Activated CD4-positive, alpha-beta T cell treated with anti-CD3 and anti-CD28 coated beads for 4 hours (primary cell): ENCODE measurements around the gene KHDC1L.
"Not testable (repeated sequence)": the region's sequence is repeated elsewhere in the genome, so short reads cannot be mapped to it uniquely, and the experiment has no call there.

Experiments used
- DNase-seq, 2 donors: peaks; one replicate each; pipeline ENCODE4 v3.0.0-alpha.2; 2020

KHDC1L gene, protein sequence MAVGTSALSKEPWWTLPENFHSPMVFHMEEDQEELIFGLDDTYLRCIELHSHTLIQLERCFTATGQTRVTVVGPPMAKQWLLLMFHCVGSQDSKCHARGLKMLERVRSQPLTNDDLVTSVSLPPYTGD

DNA sequence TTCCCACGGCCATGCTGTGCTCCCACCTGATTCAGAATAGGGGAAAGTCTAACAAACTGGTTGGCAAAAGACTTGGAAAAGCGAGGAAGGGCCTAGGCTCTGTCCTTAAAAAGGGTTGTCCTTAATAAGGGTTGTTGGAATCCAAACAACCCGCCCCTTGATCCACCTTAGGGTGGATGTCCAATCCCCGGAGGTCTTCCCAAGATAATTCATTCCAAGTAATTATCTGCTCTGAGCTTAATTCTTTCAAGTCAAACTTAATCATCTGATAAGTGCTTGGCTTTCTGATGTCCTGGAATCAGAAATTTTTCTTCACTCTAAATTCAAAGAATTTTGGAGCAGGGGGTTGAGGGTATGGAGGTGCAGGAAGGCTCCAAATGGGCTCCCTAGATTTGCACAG is at the start of gene KHDC1L:
Gene KHDC1L (minus strand): TSS at position 101 of the 400 bp plus-strand sequence. CDS start 88 bp downstream, at position 13.
- no peak for DNase-seq

DNA sequence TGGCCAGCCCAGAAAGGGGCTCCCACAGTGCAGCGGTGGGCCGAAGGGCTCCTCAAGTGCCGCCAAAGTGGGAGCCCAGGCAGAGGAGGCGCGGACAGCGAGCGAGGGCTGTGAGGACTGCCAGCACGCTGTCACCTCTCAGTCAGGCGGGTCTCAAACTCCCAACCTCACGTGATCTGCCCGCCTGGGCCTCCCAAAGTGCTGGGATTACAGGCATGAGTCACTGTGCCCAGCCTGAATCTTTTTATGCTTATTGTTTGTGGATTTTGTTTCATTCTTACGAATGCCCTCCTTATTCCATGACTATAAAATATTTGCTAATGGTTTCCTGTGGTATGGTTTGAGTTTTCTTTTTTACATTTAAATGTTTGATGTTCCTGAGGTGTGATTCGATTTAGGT is 44.0 kb upstream of the KHDC1L start:
- DNase-seq, result not testable (repeated sequence)

DNA sequence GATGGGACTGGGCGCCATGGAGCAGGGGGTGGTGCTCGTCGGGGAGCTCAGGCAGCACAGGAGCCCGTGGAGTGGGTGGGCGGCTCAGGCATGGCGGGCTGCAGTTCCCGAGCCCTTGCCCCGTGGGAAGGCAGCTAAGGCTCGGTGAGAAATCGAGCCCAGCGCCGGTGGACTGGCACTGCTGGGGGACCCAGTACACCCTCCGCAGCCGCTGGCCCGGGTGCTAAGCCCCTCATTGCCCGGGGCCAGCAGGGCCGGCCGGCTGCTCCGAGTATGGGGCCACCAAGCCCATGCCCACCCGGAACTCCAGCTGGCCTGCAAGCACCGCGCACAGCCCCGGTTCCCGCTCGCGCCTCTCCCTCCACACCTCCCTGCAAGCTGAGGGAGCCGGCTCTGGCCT is 43.6 kb upstream of the KHDC1L start:
- not testable (repeated sequence) for DNase-seq

DNA sequence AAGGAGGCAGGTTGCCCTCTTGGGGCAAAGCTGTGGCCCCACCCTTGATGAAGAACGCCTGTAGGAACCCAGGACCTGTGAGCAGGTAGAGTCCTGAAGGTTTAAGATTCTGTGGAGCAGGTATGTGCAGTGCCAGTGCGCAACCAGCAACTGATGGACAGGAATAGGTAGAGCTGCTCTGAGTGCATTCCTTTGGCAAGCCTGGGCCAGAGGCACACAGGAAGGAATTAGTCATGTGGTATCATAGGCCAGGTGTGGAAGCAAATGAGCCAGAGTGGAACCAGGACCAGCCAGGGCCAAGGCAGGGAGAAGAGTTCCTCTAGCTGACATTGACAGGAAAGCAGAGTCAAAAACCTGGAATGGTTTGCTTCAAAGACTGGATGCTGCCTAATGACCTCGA is 39.1 kb upstream of the KHDC1L start:
- no peak for DNase-seq

DNA sequence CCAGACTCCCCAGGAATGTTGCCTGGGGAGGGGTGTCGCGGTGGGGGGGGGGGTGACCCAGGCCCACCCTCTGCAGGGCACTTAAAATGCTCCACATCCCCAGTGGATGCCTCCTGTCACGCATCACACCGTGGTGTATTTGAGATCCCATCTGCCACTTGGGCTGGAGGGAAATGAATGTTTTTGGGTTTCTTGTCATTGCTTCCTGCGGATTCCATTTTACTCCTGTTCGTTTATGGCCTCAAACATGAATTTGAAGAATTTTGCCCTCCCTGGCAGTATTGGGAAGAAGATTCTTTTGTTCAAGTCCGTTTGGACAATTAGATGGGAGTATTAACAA is 38.2 kb upstream of the KHDC1L start:
- DNase-seq, result no peak

DNA sequence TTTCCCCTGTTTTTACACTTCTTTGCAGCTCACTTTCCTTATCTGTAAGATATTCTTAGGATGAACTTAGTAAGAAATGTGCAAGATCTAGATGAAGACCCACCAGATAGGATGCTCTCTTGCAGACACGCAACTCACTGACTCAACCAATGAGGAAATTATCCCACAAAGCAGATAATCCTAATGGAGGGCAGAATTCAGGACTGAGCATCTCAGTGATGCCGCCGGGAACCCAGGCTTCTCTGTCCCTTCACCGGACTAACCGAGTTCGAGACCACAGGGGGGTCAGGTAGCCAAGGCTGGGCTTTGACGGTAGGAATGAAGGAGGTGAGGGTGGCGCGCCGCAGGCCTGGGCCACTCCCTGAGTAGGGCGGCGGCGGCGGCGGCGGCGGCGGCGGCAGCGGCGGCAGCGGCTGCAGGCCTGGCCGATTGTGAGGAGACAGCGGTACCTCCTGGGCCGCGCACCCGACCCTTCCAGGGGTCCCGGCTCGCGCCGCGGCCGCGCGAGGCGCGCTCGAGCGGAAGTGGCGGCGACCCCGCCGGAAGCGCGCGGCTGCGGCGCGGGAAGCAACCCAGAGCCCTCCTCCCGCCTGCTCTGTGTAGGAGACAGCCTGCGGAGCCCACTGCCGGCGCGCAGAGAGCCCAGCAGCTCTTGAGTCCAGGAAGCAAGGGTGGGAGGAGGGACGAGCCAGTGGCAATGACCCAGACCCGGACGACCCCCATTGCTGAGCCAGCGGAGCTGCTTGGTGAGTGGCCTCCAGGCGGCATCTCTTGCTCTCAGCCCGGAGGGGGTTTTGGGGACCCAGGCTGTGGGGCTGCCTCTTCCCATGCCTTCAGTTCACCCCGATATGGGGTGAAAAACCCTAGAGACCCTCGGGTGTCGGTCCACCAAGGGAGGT is 37.6 kb upstream of the KHDC1L start, which contains the start of gene KHDC1:
Gene KHDC1 (minus strand): TSS at position 526 of the 899 bp plus-strand sequence. CDS start 20,679 bp downstream, outside the sequence.
- DNase-seq, result peak; percentile 25 to 27

DNA sequence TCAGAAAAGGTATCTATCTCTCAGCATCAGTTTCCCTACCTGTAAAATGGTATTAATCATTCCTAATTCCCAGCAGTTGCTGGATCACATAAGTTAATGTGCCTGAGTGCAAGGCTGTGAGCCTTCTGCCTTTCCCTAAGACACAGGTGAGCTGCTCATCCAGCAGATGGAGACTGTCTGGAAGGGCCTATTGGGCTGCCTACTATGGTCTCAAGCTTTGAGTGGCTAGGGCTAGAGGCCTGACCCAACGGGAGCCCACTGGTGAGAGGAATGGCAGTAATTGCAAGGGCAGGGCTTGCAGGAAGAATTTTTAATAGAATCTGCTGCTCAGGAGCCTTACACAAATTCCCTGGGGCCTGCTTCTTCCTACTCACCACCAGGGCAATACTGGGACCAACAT is 33.4 kb upstream of the KHDC1L start:
- no peak for DNase-seq

DNA sequence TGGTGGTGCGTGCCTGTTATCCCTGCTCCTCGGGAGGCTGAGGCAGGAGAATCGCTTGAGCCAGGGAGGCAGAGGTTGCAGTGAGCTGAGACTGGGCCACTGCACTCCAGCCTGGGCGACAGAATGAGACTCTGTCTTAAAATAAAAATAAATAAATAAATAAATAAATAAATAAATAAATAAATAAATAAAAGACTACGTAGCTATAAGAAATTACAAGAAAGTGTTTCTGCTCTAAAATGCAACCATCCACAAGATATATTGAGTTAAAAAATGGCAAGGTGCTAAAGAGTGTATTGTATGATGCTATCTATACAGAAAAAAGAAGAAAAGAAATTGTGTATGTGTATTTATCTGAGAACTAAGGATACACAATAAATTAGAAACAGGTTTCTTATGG is 29.0 kb upstream of the KHDC1L start:
- DNase-seq, result not testable (repeated sequence)

DNA sequence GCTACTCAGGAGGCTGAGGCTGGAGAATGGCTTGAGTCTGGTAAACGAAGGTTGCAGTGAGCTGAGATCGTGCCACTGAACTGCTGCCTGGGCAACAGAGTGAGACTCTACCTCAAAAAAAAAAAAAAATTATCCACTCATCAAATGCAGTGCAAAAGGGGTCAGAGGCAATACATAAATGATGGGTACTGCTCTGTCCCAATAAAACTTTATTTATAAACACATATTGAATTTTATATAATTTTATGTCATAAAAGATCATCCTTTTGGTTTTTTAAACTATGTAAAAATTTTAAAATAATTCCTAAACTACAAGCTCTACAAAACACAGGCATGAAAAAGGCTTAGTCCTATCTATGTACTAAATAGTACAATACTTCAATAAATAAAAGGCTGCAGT is 27.4 kb upstream of the KHDC1L start:
- DNase-seq, result no peak

DNA sequence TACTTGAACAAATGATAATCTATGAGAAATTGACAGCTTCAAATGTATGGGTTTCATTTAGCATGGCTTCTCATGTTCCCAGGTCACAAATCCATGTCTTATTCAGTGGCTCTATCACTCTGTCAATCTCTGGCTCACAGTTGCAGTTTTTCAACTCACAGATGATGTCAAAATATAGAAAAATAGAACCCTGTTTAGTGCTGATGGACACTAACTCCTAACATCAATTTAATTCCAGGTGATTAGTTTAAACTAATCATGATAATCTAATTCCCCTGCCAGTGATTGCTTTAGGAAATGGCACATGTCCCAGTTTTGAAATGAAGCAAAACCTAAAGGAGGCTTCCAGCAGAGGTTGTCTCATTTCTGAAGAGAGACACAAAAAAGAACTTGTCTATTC is 24.7 kb upstream of the KHDC1L start:
- no peak for DNase-seq

DNA sequence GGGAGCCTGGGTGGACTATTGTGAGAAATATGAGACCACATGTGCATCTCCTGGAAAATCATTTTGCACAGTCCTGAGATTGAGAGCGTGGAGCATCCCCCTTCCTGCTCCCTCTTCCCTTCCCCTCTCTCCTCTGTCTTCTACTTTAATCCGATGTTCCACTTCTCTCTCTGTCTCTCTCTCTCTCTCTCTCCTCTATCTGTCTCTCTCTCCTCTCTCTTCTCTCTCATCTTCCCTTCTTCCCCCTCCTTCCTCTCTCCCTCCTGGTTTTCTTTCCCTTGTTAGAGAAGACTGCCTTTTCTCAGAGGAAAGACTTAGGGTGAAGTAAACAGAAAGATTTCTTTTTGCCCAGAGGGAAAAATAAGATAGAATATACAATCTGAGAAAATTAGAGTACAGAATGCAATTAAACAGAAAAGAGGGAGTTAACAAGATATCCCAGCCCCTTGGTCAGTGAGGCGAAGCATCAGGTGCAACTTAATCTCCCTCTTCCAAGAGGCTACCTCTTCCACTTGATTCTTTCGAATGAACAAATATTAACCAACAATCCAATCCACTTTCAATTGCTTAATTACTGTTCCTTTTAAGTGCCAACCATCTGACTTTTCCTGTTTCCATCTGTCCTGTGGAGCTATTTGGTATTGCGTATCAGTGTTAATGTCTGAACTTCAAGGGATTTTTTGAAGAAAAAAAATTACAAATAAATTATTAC is 23.1 kb upstream of the KHDC1L start:
- no peak for DNase-seq

DNA sequence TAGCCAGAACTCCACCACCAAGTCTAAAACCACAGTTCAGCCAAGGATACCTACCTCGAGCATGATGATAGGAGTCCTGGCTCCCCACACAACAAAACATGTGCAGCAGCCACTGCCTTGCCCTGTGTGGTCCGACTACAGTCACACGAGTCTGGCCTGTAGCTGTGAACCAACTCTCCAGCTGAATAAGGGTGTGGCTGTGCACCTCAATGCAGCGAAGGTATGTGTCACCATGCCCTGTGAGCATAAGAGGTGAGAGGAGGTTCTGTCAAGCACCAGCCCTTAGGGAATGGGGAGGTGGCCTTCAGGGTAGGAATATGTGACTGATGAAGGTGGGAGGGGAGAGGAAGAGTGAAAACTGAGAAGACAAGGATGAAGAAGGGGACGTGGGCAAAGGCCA is 16.7 kb upstream of the KHDC1L start:
- no peak for DNase-seq

DNA sequence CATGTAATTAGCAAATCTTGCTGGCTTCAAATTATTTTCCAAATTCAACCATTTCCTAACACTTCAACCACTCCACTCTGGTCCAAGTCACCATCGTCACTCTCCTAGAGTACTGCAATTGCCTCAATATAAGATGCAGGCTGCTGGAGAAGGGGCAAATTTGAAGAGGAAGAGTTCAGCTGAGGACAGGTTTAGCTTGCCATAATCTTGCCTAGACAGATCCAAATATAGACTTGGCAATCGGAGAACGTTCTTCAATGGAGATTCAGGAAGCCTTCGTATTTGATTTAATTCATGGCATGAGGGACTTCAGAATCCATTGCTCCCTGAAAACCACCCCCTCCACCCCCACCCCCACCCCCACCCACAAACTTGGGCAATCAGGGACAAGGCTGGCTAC is 15.4 kb upstream of the KHDC1L start:
- no peak for DNase-seq

DNA sequence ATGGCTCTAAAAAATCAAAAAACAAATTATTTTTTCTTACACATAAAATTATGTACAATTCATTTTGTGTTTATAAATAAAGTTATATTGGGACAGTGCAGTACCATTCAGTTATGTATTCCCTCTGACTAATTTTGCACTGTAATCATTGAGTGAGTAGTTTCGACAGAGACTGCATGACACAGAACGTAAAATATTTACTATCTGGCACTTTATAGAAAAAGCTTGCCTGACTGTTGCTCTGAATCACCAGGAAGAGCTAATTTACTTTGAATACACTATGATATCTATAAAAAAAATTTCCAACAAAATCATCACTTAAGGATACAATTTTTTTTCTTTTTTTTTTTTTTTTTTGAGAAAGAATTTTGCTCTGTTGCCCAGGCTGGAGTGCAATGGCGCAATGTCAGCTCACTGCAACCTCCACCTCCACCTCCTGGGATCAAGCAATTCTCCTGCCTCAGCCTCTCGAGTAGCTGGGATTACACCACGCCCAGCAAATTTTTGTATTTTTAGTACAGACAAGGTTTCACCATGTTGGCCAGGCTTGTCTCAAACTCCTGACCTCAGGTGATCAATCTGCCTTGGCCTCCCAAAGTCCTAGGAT is 11.0 kb upstream of the KHDC1L start:
- no peak for DNase-seq

DNA sequence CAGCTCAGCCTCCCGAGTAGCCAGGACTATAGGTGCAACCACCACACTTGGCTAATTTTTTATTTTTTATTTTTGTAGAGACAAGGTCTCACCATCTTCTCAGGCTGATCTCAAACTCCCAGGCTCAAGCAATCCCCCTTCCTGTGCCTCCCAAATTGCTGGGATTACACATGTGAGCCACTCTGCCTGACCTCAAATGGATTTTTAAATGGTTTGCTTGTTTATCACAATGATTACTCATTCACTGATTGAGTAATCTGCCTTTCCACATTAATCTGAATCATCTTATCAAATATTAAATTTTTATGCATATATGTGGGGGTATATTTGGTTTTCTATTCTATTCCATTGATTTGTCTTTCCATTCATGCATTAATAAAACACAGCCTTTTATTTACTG is 9.4 kb upstream of the KHDC1L start:
- no peak for DNase-seq

DNA sequence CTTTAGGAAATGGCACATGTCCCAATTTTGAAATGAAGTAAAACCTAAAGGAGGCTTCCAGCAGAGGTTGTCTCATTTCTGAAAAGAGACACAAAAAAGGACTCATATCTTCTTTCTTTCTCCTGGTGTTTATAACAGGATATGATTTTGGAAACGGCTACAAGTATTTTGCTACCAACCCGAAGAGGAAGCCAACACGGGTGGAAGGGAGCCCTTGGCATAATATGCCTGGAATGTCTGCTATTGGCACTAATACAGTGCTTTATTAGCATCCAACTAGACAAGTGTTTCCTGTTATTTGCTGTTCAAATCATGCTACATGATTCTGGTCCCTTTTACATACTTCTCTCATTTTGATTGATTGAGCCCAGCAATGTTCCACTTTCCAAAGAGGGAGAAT is 8.7 kb upstream of the KHDC1L start:
- not testable (repeated sequence) for DNase-seq

DNA sequence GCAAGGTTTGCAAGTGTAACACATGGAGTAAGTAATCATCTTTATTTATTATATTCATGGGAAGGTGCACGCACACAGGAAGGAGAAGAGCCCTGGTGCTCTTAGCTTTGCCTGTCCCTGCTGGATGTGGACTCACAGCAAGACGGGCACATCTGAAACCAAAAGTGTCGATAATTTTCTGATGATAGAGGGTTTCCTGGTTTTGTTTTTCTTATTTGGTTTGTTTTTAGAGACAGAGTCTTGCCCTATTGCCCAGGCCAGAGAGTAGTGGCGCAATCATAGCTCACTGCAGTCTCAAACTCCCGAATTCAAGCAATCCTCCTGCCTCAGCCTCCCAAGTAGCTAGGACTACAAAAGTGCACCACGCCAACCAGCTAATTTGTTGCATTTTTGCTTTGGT is 7.8 kb upstream of the KHDC1L start:
- no peak for DNase-seq

DNA sequence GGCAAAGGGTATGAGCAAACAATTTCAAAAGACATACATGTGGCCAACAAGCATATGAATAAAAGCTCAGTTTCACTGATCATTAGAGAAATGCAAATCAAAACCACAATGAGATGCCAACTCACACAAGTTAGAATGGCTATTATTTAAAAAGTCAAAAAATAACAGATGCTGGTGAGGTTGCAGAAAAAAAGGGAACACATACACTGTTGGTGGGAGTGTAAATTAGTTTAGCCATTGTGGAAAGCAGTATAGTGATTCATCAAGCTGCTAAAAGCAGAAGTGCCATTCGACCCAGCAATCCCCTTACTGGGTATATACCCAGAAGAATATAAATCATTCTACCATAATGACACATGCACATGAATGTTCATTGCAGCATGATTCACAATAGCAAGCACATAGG is 6.7 kb upstream of the KHDC1L start:
- DNase-seq, result no peak

DNA sequence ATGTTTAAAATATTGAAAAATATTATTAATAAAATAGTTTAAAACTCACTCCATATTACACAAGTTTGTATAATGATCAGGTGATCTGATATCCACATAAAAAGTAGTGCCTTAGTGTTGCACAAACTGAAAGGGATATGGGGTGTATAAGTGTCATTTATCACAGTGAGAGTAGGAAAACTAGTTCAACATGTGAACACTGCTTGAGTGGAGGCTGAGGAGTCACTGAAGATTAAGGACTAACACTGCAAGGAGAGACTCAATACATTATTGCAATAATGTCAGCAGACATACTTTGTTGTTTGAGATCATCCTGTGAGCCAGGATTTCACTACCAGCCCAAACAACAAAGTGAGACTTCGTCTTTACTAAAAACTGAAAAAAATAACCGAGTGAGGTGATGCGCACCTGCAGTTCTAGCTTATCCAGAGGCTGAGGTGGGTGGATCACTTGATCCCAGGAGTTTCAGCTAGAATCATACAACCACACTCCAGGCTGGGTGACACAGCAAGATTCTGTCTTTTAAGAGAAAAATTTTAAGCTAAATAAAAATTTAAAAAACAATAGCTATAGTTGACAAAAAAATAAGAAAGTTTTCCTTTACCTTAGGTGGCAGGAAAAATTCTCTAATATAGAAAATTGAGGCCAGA is 2.4 kb upstream of the KHDC1L start:
- DNase-seq, result no peak

DNA sequence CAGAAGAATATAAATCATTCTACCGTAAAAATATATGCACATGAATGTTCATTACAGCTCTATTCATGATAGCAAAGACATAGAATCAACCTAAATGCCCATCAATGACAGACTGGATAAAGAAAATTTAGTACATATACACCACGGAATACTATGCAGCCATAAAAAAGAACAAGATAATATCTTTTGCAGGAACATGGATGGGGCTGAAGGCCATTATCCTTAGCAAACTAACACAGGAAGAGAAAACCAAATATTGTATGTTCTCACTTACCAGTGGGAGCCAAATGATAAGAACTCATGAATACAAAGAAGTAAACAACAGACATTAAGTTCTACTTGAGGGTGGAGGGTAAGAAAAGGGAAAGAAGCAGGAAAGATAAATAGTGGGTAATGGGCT is 8.4 kb downstream of the KHDC1L start:
- no peak for DNase-seq

DNA sequence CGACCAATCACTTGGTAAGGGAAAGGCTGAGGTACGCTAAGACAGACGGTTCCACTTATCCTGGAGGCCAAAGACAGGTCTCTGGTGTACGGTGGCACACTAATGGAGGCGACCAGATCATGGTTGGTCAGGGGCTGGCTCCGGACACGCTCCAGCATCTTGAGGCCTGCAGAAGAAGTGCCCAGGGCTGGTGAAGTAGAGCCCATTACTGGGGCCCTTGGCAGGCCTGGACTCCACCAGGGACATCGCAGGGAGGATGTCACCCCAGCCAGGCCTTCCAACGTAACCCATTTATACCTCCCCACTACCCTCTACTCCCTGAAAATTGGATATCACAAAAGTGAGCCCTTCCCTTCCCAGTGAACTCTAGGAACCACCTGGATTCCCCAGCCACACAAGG is 16.2 kb downstream of the KHDC1L start:
- no peak for DNase-seq

DNA sequence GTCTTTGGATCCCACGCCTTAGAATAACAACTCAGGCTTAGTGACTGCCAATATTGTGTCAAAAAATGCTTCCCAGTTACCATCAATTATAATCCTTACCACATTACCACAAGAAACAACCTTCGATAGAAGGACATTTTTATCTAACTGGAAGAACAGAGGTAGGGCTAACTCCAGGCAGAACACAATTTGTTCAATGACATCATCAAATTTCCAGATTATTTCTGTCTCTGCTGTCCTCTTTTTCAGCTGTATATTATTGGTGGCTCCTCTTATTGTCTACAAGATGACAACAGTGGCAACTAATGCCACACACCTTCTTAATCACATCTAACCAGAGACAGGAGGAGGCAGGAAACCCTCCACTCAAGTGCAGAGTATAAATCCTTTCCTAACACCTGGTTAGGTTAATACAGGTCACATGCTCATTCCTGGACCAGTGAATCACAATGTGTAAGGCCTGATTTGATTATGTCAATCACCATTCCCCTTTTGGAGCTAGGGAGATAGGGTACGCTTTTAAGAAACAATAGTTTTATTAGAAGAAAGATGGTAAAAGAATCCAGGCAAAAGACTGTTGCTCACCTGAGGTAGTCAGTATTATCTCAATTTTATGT is 18.0 kb downstream of the KHDC1L start:
- DNase-seq, result no peak

DNA sequence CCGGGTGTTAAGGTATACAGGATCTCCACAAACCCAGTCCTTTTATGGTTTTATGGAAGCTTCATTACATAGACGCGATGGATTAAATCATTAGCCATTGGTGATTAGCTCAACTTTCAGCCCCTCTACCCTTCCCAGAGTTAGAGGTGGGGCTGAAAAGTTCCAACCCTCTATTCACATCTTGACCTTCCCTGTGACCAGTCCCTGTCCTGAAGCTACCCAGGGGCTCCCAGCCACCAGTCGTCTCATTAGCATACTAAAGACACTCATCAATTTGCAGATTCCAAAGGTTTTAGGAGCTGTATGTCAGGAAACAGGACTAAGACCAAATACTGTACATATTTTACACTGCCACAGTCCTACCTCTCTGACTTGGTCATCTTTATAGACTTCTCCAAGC is 21.0 kb downstream of the KHDC1L start:
- no peak for DNase-seq
